Measurements from ENCODE around the gene SYPL1.
A peak's percentile ranks its signal among the peaks of the same experiment; 100 is the strongest.

SYPL1 gene

DNA sequence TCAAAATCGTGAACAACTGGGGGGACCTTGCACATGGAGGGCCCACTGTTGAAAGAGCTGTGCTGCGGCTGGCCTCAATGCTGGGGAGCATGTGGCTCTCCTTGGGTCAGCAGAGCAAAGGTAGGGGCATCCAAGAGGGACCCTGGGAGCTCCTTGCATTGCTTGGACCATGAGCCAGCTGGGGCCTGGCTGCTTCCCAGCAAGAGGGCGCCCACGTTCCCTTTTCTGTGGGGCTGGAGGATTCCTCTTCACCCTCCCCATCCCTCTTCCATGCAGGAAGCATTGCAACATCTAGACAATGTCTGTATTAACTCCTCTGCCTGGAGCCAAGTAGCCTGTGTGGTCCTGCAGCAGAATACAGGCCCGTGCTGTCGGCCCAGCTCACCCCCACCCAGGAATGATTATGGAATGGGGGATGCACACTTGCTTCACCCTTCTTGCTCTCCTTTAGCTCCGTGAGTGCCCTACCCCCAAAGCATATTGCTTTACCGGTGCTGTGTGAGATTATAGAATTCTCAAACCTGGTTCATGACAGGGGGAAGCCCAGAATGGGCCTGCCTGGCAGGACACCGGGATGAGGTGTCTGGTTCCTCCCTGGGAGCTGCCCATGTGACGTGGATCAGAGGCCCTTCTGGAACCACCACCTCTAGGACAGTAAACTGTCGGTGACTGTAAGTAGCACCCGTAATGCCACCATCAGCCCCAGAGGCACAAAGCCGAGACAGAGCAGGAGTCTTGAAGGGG is 61.9 kb downstream of the SYPL1 start:
- DNase-seq (ENCODE audit: low read depth): no peak

DNA sequence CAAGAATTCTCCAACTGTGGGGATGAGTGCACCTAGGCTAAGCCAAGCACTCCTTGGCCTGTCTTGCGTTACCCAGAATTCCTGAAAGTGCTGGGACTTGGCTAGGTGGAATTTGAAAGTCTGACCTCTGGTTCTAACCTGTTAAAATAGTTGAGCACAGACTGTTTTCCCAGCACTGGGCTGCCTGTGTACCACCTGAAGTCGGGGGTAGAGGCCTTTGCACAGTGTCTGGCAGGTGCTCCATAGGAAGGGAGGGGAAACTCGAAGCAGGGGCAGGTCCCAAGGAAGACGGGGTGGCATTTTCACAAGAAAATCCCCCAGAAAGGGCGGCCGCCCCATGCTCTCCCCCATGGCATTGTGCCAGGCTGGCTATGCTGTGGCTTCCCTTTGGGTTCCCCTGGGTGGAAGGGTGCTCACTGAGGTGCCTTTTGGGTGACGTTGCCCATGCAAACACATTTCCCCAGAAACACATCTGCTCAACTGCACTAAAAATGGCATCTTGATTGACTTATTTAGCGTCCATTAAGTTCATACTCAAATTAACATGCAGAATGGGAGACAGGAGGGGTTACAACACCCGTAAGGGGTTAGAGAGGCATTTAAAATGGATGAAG is 62.9 kb downstream of the SYPL1 start:
- no peak for DNase-seq (ENCODE audit: low read depth)

DNA sequence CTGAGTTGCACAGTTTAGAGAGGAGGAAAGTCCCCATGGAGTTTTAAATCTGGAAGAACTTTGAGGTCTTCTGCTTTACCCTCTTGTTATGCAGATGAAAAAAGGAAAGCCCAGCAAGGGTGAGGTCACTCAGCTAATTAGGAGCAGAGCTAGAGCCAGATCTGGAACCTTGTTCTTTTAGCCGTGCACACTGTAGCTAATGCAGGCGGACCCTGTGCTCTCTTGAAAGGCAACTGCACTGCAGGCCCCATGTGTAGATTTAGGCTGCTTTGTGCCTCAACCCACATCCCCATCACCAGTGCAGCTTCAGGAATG is 63.4 kb downstream of the SYPL1 start:
- no peak for DNase-seq (ENCODE audit: low read depth)

DNA sequence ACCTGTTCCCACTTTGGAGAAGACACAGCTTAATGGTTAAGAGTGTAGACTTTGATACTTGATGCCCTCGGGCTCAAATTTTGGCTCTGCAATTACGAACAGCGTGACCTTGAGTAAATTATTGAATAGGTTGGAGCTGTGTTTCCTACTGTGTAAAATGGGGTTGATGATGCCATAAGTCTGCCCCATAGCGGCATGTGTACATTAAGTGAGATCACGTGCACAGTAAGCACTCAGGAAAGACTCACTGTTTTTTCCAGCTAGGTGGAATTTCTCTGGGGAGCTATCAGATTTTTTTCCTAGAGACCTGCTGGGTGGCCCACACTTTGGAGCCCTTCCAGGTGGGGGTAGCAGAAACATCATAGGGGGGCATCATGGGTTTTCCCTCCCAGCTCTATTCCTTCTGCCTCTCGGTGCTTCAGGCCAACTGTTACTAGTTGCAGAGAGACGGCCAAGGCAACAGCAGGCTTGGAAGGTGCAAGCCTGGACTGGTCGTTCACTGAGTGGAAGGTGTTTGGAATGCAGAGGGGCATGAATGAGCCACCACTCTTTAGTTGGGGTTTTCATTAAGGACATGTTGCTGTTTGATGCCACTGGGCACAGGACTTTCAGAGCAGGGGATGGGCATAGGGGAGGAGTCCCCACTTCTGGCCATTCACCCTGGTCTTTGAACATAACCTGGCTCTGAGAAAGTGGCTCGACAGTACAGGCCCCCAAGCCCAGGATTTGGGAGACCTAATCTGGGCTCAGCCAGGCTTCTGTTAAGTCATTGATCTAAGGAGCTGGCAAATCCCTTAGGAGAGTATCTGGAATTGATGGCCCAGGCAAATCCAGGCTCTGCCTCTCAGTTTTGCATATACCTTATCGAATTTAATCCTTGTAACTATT is 64.0 kb downstream of the SYPL1 start:
- no peak for DNase-seq (ENCODE audit: low read depth)

DNA sequence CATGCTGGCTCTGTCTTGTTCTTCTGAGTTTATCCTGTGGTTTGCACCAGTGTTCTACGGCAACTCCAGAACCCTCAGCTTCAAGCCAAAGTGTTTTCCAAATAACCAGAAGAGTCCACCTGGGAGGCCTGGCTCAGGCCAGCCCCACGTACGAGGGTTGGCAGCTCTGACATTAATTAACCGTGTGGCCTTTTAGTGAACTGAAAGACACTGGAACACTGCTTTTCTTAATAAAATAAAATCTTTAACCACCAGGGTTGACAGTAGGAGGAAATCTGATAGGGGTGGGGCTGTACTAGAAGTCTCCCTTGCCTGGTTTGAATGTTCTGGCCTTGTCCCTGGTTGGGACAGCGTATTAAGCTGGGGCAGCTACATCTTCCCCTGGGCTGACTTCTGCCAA is 64.9 kb downstream of the SYPL1 start:
- DNase-seq (ENCODE audit: low read depth): no peak

DNA sequence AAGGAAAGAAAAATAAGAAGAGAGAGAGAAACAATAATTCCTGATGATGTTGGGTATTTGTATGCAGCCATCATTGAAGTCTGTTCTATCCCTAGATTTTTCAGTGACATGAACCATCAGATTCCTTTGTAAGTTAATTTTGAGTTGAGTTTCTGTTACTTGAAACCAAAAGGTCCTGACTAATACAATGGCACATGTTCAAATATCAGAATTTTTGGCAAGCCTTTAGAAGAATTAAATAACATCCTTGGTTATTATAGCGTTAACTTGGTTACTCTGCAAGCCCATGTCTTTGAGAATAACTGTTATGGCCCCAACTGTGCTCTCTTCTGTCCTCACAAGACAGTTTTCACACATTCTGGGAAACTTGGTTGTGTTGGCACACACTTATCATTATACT is 66.5 kb downstream of the SYPL1 start:
- no peak for DNase-seq (ENCODE audit: low read depth)

DNA sequence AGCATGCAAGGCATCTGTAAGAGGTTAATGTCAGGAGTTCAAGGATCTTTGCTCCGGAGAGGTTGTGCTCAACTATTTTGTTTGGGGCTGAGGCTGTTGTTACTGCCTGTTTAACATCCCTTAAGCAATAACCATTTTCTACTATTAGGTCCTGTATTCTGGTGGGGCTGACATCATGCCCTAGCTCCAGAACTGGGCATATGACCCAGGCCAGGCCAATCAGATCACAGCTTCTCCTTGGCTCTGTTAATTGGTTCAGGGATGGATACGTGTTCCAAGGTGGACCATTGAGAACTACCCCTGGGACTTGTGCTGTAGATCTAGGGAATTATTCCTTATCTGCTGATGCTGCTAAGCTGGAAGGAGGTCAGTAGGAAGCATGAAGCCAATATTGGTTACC is 67.0 kb downstream of the SYPL1 start:
- no peak for DNase-seq (ENCODE audit: low read depth)

DNA sequence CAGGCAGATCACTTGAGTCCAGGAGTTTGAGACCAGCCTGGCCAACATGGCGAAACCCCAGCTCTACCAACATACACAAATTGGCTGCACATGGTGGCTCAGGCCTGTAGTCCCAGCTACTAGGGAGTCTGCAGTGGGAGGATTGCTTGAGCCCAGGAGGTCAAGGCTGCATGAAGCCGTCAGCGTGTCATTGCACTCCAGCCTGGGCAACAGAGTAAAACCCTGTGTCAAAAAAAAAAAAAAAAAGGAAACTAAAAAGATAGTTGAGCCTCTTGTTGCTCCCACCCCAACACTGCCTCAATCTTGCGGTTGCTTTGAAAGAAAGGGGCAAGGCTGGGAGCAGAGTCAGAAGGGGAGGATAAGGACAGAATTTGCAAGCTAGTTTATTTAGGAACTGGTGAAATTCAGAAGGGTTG is 69.9 kb downstream of the SYPL1 start:
- no peak for DNase-seq (ENCODE audit: low read depth)

DNA sequence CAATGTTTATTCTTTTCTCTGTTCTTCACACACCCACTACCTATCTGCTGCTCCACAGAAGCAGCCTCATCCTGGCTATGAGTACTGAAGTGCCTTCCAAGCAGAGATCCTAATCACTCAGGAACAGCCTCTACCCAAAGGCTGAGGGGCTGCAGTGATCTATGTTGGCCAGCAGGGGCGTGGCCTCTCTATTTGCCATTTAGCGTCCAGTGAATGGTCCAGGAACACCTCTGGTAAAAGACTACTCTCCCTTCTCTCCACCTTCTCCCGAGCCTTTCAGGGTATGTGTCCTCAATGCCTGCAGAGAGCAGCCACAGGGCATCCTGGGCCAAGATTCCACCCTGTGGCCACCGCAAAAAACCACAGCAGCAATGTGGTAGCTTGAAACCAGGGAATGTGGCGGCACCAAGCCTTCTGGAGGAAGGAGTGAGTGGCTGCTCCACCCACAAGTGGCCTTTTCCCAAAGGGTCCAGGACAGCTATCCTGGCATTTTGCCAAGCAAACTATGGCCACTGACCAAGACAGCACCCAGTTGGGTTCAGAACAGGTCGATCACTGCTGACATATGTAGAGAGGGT is 70.9 kb downstream of the SYPL1 start:
- DNase-seq (ENCODE audit: low read depth): peak; percentile 42
